ENCODE results near the gene TCTN1. TPM values are rescaled to one million over a fixed set of nuclear protein-coding genes. Genes with fewer than 3 reads are reported as not detected.
"Not testable (repeated sequence)": the region's sequence is repeated elsewhere in the genome, so short reads cannot be mapped to it uniquely, and the experiment has no call there.

Gene TCTN1
- total RNA-seq, 2 experiments from 2014 or later = 5.0 to 5.5 TPM

DNA sequence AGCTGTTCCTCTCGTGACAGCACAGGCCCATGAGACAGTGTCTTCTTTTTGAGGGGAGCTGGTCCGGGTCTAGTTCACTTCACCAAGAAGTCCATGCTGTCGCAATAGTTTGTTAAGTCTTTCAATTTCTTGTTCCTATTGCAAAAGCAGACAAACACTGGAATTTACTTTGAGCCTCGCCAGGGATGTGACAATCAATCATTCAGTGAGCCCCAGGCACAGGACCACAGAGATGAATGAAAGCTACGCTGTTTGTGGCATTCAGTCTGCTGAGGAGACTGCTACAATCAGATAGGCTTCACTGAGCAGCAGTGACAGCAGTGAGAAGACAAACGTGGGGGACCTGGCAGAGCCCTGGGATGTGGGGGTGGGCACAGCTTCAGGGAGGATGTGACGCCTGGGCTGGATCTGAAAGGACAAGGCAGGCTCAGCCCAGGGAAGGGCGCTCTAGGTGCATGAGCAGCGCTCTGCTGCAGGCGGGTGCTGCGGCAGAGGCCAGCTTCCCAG is 35.5 kb downstream of the TCTN1 start:
- Mint-ChIP-seq H3K36me3 (ENCODE audit: low read depth) (peaks cover 42% of the 10 kb centered on the region), H3K4me1 (ENCODE audit: low read depth) (peaks cover 34% of the 10 kb centered on the region), H3K4me3 (no peak overlapping the region), H3K27ac (no peak overlapping the region), H3K27me3 (no peaks in the 10 kb centered on the region), H3K9me3 (no peaks in the 10 kb centered on the region)
- POLR2A ChIA-PET = interaction anchor here (0.6 to 0.8 kb wide), 2 partner anchors 35 to 136 kb away, joined by 3 read pairs; partner anchors contain the start of gene TCTN1
- Histone ChIP-seq H3K36me3 (ENCODE audit: insufficient read depth, low read length) (peaks cover 26% of the 10 kb centered on the region), H3K4me3 (ENCODE audit: low read length) (no peak overlapping the region), H3K27ac (ENCODE audit: low read depth in 1 of 2, low read length in 2 of 2) (no peak overlapping the region), H3K4me1 (ENCODE audit: insufficient read depth, low read length) (peaks cover 14% of the 10 kb centered on the region), H3K9me3 (ENCODE audit: control insufficient read depth in 1 of 2, insufficient read depth in 1 of 2, low read length in 2 of 2) (no peaks in the 10 kb centered on the region), H3K27me3 (ENCODE audit: control insufficient read depth in 1 of 2, insufficient read depth in 2 of 2, low read length in 2 of 2) (no peaks in the 10 kb centered on the region)
- DNase-seq = no peak
- no peak for TF ChIP-seq CTCF (IDR thresholded peaks at IDR 0.05)
- intact Hi-C loops (cut with DNase I, micrococcal nuclease) = no loop called here
- CTCF ChIA-PET = no interaction called here
- no peak for ATAC-seq (ENCODE audit: poor library complexity)

GRCh38 chr12:110654238-110654637 is 40.3 kb downstream of the TCTN1 start:
- H3K4me3 Mint-ChIP-seq; H3K9me3 ChIP-seq (ENCODE audit: control insufficient read depth in 1 of 2, insufficient read depth in 1 of 2, low read length in 2 of 2); H3K9me3 Mint-ChIP-seq; H3K4me1 Mint-ChIP-seq (ENCODE audit: low read depth); H3K27ac Mint-ChIP-seq; H3K4me3 ChIP-seq (ENCODE audit: low read length); DNase-seq; ATAC-seq (ENCODE audit: poor library complexity); H3K27me3 Mint-ChIP-seq; POLR2A ChIA-PET; intact Hi-C loops (cut with DNase I, micrococcal nuclease); H3K4me1 ChIP-seq (ENCODE audit: insufficient read depth, low read length); H3K27me3 ChIP-seq (ENCODE audit: control insufficient read depth in 1 of 2, insufficient read depth in 2 of 2, low read length in 2 of 2); H3K27ac ChIP-seq (ENCODE audit: low read depth in 1 of 2, low read length in 2 of 2); CTCF ChIA-PET: not testable (repeated sequence)
- peaks cover 43% of the 10 kb centered on the region for H3K36me3 Mint-ChIP-seq (ENCODE audit: low read depth)
- H3K36me3 ChIP-seq (ENCODE audit: insufficient read depth, low read length) = peaks cover 21% of the 10 kb centered on the region

DNA sequence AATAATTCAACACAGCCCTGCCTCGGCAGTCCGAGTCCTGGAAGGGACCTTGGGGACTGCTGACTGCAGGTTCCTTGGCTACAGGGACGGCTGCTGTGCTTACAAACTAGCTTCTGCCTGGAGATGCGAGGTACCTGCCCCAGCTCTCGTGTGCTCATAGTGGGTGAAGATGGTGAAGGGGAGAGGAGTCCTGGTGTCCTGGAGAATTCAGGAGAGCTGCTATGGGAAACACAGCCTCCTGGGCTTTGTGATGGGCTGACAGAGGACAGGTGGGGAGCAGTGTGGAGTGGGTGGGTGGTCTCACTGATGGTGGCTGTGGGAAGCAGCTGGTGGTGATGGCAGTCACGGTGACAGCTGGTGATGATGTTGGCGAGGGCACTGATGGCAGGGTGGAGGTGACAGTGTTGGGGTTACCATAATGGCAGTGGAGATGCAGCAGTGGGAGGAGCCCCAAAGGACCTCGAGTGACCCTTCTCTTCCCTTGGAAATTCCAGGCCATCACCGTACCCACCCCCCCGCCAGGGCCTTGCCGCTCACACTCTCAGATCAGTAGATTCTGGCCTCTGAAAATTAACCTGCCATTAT is 42.2 kb downstream of the TCTN1 start:
- ATAC-seq (ENCODE audit: poor library complexity) = no peak
- Histone ChIP-seq H3K27me3 (ENCODE audit: control insufficient read depth in 1 of 2, insufficient read depth in 2 of 2, low read length in 2 of 2) (no peaks in the 10 kb centered on the region), H3K27ac (ENCODE audit: low read depth in 1 of 2, low read length in 2 of 2) (no peak overlapping the region), H3K4me1 (ENCODE audit: insufficient read depth, low read length) (peaks cover 1% of the 10 kb centered on the region), H3K9me3 (ENCODE audit: control insufficient read depth in 1 of 2, insufficient read depth in 1 of 2, low read length in 2 of 2) (no peaks in the 10 kb centered on the region), H3K36me3 (ENCODE audit: insufficient read depth, low read length) (peaks cover 15% of the 10 kb centered on the region), H3K4me3 (ENCODE audit: low read length) (no peak overlapping the region)
- no peak for DNase-seq
- TF ChIP-seq CTCF (IDR thresholded peaks at IDR 0.05) = no peak
- CTCF ChIA-PET = no interaction called here
- Mint-ChIP-seq H3K27ac (no peak overlapping the region), H3K27me3 (no peaks in the 10 kb centered on the region), H3K36me3 (ENCODE audit: low read depth) (peaks cover 42% of the 10 kb centered on the region), H3K9me3 (no peaks in the 10 kb centered on the region), H3K4me3 (no peak overlapping the region), H3K4me1 (ENCODE audit: low read depth) (peaks cover under 1% of the 10 kb centered on the region)
- POLR2A ChIA-PET = no interaction called here
- intact Hi-C loops (cut with DNase I, micrococcal nuclease) = no loop called here

DNA sequence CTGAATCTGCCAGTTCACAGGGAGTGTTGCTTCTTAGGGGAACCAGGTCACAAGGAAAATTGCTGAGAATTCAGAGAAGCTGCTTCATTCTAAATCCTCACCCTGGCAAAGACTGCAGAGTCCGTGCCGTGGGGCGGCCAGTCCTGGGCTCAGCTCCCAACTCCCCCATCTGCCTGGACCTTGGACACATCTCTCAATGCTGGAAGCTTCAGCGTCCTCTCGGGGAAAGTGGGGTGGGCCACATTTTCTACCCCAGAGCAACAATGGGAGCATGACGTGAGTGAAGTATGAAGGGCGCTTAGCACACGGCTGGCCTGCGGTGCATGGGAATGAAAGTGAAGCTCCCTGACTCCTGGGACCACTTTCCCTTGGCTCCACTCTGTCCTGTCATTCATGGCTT is 43.8 kb downstream of the TCTN1 start:
- no peak for TF ChIP-seq CTCF (IDR thresholded peaks at IDR 0.05)
- H3K36me3 ChIP-seq (ENCODE audit: insufficient read depth, low read length) = peaks cover 6% of the 10 kb centered on the region

More for the DNA sequence above, 43.8 kb downstream of the TCTN1 start:
- CTCF ChIA-PET = no interaction called here
- no peak overlapping the region for H3K27ac Mint-ChIP-seq
- Histone ChIP-seq H3K27me3 (ENCODE audit: control insufficient read depth in 1 of 2, insufficient read depth in 2 of 2, low read length in 2 of 2) (no peaks in the 10 kb centered on the region), H3K4me1 (ENCODE audit: insufficient read depth, low read length) (peaks cover 14% of the 10 kb centered on the region), H3K27ac (ENCODE audit: low read depth in 1 of 2, low read length in 2 of 2) (no peak overlapping the region), H3K9me3 (ENCODE audit: control insufficient read depth in 1 of 2, insufficient read depth in 1 of 2, low read length in 2 of 2) (no peaks in the 10 kb centered on the region), H3K4me3 (ENCODE audit: low read length) (no peak overlapping the region)
- intact Hi-C loops (cut with DNase I, micrococcal nuclease) = no loop called here
- no peaks in the 10 kb centered on the region for H3K9me3 Mint-ChIP-seq
- H3K4me3 Mint-ChIP-seq = no peak overlapping the region
- POLR2A ChIA-PET = no interaction called here
- DNase-seq (no peak), ATAC-seq (ENCODE audit: poor library complexity) (no peak)
- H3K36me3 Mint-ChIP-seq (ENCODE audit: low read depth) = peaks cover 41% of the 10 kb centered on the region
- peaks cover 11% of the 10 kb centered on the region for H3K4me1 Mint-ChIP-seq (ENCODE audit: low read depth)
- H3K27me3 Mint-ChIP-seq = no peaks in the 10 kb centered on the region
